GM13977 (cell line): ENCODE data around the gene CCDC51.

ENCODE experiments used
- DNase-seq: peaks from one replicate; pipeline ENCODE4 v3.0.0; 2012; ENCODE audit warnings: low spot score
- in situ Hi-C: fragments of 300-500 bp; cut with MboI; formaldehyde crosslinking; loops from one replicate; pipeline ENCODE4 v1.12.0; 2022; ENCODE audit warnings: low sequenced_read_pairs, low pct_unique_long_range_greater_than_20kb, mixed read lengths, inconsistent platforms; ENCODE audit not compliant: unreplicated experiment
- TF ChIP-seq, protein P1 (sequence below): IDR thresholded peaks from 2 replicates; pipeline ENCODE4 v1.5.1; 2012; ENCODE audit warnings: mild to moderate bottlenecking, control low read depth; ENCODE audit not compliant: insufficient read depth; ENCODE audit errors: extremely low read depth, missing control alignments

Gene CCDC51

GRCh38 chr3:48420561-48420960 lies 19.4 kb downstream of the CCDC51 start:
- TF ChIP-seq, protein P1, sequence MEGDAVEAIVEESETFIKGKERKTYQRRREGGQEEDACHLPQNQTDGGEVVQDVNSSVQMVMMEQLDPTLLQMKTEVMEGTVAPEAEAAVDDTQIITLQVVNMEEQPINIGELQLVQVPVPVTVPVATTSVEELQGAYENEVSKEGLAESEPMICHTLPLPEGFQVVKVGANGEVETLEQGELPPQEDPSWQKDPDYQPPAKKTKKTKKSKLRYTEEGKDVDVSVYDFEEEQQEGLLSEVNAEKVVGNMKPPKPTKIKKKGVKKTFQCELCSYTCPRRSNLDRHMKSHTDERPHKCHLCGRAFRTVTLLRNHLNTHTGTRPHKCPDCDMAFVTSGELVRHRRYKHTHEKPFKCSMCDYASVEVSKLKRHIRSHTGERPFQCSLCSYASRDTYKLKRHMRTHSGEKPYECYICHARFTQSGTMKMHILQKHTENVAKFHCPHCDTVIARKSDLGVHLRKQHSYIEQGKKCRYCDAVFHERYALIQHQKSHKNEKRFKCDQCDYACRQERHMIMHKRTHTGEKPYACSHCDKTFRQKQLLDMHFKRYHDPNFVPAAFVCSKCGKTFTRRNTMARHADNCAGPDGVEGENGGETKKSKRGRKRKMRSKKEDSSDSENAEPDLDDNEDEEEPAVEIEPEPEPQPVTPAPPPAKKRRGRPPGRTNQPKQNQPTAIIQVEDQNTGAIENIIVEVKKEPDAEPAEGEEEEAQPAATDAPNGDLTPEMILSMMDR, result no peak
- DNase-seq, result no peak
- in situ Hi-C loops, result no loop called here

GRCh38 chr3:48419597-48419996 lies 20.3 kb downstream of the CCDC51 start:
- in situ Hi-C loops, result no loop called here
- TF ChIP-seq, protein P1, result no peak
- DNase-seq, result no peak

GRCh38 chr3:48419149-48419548 lies 20.8 kb downstream of the CCDC51 start:
- in situ Hi-C loops, result no loop called here
- TF ChIP-seq, protein P1, result no peak

DNA sequence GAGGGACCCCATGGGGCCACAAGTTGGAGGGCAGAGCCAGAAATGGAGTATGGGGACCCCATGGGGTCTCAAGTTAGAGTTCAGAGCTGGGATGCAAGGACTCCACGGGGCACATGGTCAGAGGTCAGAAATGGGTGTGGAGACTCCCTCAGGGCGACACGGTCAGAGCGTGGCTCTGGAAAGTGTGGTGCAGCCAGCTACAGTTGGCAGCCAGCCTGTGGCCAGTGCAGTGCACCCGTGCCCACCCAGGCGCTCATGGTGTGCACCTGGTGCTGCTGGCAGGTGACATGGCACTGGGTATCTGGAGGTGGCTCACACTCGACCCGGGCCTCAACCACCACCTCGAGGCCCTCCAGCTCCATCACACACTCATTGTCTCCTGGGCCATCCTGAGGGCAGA lies 21.3 kb downstream of the CCDC51 start:
- DNase-seq, result no peak
- in situ Hi-C loops, result no loop called here
- TF ChIP-seq, protein P1, result no peak

More at GRCh38 chr3:48419149-48419548, 20.8 kb downstream of the CCDC51 start:
- DNase-seq, result no peak

DNA sequence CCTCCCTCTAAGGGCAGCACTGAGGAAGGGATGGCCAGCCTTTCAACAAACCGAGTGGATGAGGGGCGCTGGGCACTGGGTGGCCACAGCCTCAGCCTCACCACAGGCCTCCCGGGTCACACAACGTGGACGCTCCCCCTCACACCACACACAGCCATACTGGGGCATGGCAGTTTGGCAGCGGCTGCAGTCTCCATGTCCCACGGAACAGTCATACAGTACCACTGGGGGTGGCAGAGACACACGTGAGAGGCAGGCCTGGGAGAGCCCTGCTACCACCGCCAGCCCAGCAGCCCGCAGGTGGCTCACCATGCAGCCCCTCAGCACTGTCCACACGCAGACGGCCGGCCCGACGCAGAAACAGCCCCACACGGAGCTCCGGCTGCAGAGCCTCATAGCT lies 21.8 kb downstream of the CCDC51 start:
- TF ChIP-seq, protein P1, result no peak
- in situ Hi-C loops, result no loop called here
- DNase-seq, result no peak

DNA sequence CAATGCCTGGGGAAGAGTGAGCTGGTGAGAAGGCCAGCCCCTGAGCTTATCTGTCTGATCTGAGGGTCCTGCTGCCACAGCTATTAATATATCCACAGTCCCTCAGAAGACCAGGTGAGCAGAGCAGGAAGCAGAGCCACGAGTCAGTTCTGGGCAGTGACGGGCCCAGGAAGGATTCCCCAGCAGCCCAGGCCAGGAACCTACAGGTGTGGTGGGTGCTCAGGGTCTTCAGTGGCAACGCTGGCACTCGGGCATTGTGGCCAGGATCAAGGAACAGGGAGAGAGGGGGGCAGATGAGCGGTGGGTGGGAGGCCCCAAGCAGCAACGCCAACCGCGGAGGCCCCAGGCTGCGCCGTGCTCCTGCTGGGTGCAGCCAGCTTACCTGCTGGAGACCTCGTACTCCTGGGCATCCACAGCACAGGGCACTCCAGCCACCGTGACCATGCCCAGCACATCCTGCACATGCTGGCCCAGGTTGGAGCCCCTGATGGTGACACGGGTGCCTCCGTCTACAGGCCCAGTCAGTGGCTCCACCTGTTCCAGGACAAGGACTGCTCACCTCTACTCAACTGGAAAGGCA lies 22.3 kb downstream of the CCDC51 start:
- no peak for DNase-seq
- in situ Hi-C loops, result no loop called here
- TF ChIP-seq, protein P1, result no peak

GRCh38 chr3:48416546-48416945 lies 23.4 kb downstream of the CCDC51 start:
- in situ Hi-C loops, result no loop called here
- no peak for DNase-seq
- TF ChIP-seq, protein P1, result no peak
